ENCODE measurements around the gene SGO2. TPM values are rescaled to one million over a fixed set of nuclear protein-coding genes. Genes with fewer than 3 reads are reported as not detected.

Gene SGO2
- total and polyA plus RNA-seq, 2 donors from 2014 or later: 0.69 to 1.7 TPM

GRCh38 chr2:200603972-200604371, 78.0 kb downstream of the SGO2 start:
- no peak overlapping the region for H3K4me3 ChIP-seq (ENCODE audit: low read length in 3 of 3)
- H3K27ac ChIP-seq (ENCODE audit: low read depth in 2 of 2, low read length in 2 of 2): no peak overlapping the region
- DNase-seq: no peak
- intact Hi-C loops (cut with DNase I): no loop called here
- TF ChIP-seq CTCF (IDR thresholded peaks at IDR 0.05; ENCODE audit: borderline replicate concordance, extremely low read depth, insufficient read depth): no peak
- H3K36me3 ChIP-seq (ENCODE audit: control insufficient read depth in 2 of 3, insufficient read depth in 3 of 3, low read length in 3 of 3): peaks cover 0 to 15% (median 0%) of the 10 kb centered on the region in 3 donors
- no peak for FAIRE-seq
- H3K27me3 ChIP-seq (ENCODE audit: control insufficient read depth, insufficient read depth, low read length): no peaks in the 10 kb centered on the region
- no peaks in the 10 kb centered on the region for H3K4me1 ChIP-seq (ENCODE audit: control insufficient read depth in 2 of 3, insufficient read depth in 2 of 3, low read depth in 1 of 3, low read length in 3 of 3)
- H3K9ac ChIP-seq (ENCODE audit: low read length in 3 of 3): no peak overlapping the region
- no peaks in the 10 kb centered on the region for H3K9me3 ChIP-seq (ENCODE audit: control insufficient read depth in 2 of 3, insufficient read depth in 1 of 3, low read length in 3 of 3)

- H3K36me3 ChIP-seq (ENCODE audit: control insufficient read depth in 2 of 3, insufficient read depth in 3 of 3, low read length in 3 of 3): peaks cover 0 to 16% (median 0%) of the 10 kb centered on the region in 3 donors
- H3K27ac ChIP-seq (ENCODE audit: low read depth in 2 of 2, low read length in 2 of 2): no peak overlapping the region
- FAIRE-seq (no peak), DNase-seq (no peak)
- no peaks in the 10 kb centered on the region for H3K9me3 ChIP-seq (ENCODE audit: control insufficient read depth in 2 of 3, insufficient read depth in 1 of 3, low read length in 3 of 3)
- H3K9ac ChIP-seq (ENCODE audit: low read length in 3 of 3): no peak overlapping the region
- H3K4me1 ChIP-seq (ENCODE audit: control insufficient read depth in 2 of 3, insufficient read depth in 2 of 3, low read depth in 1 of 3, low read length in 3 of 3): no peaks in the 10 kb centered on the region
- intact Hi-C loops (cut with DNase I): no loop called here
- H3K27me3 ChIP-seq (ENCODE audit: control insufficient read depth, insufficient read depth, low read length): no peaks in the 10 kb centered on the region
- TF ChIP-seq CTCF (IDR thresholded peaks at IDR 0.05; ENCODE audit: borderline replicate concordance, extremely low read depth, insufficient read depth): no peak
- H3K4me3 ChIP-seq (ENCODE audit: low read length in 3 of 3): no peak overlapping the region
These were observed 78.7 kb downstream of the SGO2 start for GRCh38 chr2:200604571-200605255.

GRCh38 chr2:200608341-200609027, 82.5 kb downstream of the SGO2 start:
- DNase-seq (no peak), FAIRE-seq (no peak)
- Histone ChIP-seq H3K9me3 (ENCODE audit: control insufficient read depth in 2 of 3, insufficient read depth in 1 of 3, low read length in 3 of 3) (no peaks in the 10 kb centered on the region), H3K4me1 (ENCODE audit: control insufficient read depth in 2 of 3, insufficient read depth in 2 of 3, low read depth in 1 of 3, low read length in 3 of 3) (peaks cover 0 to 6% (median 0%) of the 10 kb centered on the region in 3 donors), H3K9ac (ENCODE audit: low read length in 3 of 3) (no peak overlapping the region), H3K27ac (ENCODE audit: low read depth in 2 of 2, low read length in 2 of 2) (no peak overlapping the region), H3K36me3 (ENCODE audit: control insufficient read depth in 2 of 3, insufficient read depth in 3 of 3, low read length in 3 of 3) (peaks cover 0 to 13% (median 0%) of the 10 kb centered on the region in 3 donors), H3K27me3 (ENCODE audit: control insufficient read depth, insufficient read depth, low read length) (no peaks in the 10 kb centered on the region), H3K4me3 (ENCODE audit: low read length in 3 of 3) (no peak overlapping the region)
- intact Hi-C loops (cut with DNase I): no loop called here
- TF ChIP-seq CTCF (IDR thresholded peaks at IDR 0.05; ENCODE audit: borderline replicate concordance, extremely low read depth, insufficient read depth): no peak

All from kidney (tissue), 14 donors.